Choroid plexus epithelial cell (primary cell): Measurements from ENCODE around the gene FGFRL1.

ENCODE experiments used
- DNase-seq: peaks from one replicate; pipeline ENCODE4 v3.0.0-alpha.2; 2010; ENCODE audit warnings: low read depth
- H3K4me3 ChIP-seq: 2 replicates; pipeline ENCODE4 v1.5.1; 2011; ENCODE audit warnings: low read depth, mild to moderate bottlenecking, control low read depth, low read length, moderate library complexity
- TF ChIP-seq, protein P1 (sequence below): conservative IDR thresholded peaks from 2 replicates; pipeline ENCODE4 v1.5.1; 2011; ENCODE audit warnings: low read depth, mild to moderate bottlenecking, control low read depth, inconsistent platforms, low read length, moderate library complexity

Gene FGFRL1

DNA sequence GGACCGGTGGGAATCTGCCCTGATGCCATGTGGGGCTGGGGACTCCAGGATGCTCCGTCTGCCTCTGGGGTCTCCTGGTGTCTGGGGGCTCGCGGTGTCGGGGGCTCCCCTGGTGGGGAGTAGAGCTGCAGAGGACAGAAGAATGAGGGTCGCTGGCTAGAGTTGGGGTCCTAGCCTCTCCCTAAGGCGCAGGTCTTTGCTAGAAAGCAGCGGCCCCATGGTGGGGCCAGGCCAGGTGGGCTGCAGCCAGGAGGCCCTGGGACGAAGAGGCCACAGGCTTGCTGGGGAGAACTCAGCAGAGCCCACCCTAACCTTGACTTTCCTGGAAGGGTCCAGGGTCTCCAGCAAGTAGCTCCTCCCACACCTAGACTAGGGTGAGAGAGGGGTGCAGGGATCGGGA, 21.4 kb downstream of the FGFRL1 start:
- H3K4me3 ChIP-seq: no peak overlapping the region
- TF ChIP-seq, protein P1, sequence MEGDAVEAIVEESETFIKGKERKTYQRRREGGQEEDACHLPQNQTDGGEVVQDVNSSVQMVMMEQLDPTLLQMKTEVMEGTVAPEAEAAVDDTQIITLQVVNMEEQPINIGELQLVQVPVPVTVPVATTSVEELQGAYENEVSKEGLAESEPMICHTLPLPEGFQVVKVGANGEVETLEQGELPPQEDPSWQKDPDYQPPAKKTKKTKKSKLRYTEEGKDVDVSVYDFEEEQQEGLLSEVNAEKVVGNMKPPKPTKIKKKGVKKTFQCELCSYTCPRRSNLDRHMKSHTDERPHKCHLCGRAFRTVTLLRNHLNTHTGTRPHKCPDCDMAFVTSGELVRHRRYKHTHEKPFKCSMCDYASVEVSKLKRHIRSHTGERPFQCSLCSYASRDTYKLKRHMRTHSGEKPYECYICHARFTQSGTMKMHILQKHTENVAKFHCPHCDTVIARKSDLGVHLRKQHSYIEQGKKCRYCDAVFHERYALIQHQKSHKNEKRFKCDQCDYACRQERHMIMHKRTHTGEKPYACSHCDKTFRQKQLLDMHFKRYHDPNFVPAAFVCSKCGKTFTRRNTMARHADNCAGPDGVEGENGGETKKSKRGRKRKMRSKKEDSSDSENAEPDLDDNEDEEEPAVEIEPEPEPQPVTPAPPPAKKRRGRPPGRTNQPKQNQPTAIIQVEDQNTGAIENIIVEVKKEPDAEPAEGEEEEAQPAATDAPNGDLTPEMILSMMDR: no peak
- no peak for DNase-seq

DNA sequence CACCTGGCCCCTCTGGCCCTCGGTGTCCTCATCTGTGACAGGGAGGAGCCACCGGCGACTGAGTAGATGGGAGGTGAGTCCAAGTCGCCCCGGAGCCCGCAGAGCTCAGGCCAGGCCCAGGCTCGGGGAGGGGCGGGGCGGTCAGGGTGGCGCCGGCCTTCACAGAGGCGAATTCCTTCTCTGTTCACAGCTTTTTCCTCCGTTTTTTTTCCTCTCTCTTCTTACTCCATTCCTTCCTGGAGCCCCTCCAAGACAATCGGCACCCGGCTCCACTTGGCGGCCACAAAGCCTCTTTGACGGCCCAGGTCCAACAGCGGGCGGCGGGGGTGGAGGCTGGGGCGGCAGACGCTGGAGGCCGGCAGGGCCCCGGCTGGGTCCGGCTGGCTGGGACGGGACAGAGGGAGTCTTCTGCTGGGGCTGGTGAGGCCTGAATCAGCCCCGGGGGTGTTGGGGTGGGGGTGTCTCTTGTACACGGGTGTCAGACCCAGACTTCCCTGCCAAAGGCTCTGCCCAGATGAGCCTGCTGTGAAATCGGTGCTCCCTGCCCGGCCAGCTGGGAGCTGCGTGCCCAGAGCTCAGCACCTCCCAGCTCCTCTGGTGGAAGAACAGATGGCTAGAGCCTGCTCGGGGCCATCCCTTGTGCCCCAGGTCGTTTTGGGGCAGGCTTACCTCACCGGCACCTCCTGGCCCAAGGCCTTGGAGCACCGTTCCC, 22.6 kb downstream of the FGFRL1 start:
- peak; percentile 41 for DNase-seq
- H3K4me3 ChIP-seq: no peak overlapping the region
- TF ChIP-seq, protein P1: no peak

DNA sequence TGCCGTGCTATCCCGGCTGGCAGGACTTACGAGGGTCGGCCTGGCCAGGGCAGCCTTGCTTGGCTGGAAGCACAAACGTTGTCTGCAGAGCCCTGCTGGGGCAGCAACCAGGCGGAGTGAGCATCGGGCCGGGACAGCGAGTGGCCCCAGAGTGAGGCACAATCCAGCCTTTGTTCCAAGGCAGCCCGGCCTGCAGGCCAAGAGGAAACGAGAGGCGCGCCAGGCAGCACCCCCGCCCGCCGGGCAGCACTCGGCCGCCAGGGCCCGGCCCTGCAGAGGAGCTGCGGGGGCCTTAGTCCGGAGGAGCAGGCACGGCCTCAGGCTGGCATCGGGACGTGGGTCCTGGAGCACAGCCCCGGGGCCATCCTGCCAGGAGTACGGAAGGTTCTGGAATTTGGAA, 24.1 kb downstream of the FGFRL1 start:
- no peak overlapping the region for H3K4me3 ChIP-seq
- TF ChIP-seq, protein P1: no peak
- DNase-seq: no peak

DNA sequence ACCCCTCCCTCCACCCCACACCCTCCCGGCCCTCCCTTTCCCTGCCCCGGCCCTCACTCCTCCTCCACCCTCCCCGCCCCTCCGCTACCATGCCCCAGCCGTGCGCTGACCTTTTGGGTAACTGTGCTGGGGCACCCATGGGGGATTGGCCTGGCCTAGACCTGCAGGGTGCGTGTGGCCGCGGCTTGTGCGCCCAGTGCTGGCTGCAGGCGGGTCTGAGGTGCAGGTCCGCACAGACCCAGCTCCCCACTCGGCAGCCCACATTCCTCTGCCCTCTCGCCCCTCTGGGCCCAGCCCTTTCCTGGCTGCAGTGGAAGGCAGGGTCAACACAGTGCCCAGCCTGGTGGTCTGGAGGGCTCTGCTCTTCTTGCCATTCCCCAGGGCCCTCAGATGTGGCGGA, 24.7 kb downstream of the FGFRL1 start:
- no peak overlapping the region for H3K4me3 ChIP-seq
- TF ChIP-seq, protein P1: no peak
- no peak for DNase-seq

DNA sequence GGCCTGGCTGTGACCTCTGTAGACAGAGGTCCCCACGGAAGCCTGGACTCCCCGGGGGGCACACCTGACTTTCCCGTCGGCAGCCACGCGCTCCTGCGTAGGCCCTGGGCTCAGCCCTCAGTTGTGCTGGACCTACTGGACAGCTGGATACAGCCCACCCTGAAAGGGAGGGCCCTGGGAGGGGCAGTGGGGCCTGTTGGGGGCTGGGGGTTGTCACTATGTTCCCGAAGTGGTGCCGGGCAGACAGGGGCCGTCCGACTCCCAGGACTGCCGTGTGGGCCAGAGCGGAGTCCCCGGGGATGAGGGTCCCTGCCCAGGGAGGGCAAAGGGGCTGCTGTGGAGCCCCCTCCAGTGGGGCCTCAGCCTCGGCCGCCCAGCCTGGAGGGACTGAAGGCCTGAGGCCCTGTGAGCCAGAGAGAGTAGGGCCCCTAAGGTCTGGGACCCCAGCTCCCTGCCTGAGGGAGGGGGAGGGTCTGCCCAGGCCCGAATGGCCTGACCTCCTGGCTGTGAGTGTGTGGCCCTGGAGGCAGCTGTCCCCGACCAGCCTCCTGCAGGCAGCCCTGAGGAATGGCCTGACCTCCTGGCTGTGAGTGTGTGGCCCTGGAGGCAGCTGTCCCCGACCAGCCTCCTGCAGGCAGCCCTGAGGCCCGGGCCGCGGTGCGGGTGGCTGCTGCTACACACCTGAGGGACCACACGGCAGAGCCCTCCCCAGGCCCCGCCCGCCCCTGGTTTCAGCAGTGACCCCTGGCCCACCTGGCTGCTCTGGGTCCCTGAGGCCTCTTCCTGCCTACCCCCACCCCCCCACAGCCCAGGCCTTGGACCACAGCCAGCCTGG, 25.8 kb downstream of the FGFRL1 start:
- no peak overlapping the region for H3K4me3 ChIP-seq
- DNase-seq: no peak
- TF ChIP-seq, protein P1: no peak

DNA sequence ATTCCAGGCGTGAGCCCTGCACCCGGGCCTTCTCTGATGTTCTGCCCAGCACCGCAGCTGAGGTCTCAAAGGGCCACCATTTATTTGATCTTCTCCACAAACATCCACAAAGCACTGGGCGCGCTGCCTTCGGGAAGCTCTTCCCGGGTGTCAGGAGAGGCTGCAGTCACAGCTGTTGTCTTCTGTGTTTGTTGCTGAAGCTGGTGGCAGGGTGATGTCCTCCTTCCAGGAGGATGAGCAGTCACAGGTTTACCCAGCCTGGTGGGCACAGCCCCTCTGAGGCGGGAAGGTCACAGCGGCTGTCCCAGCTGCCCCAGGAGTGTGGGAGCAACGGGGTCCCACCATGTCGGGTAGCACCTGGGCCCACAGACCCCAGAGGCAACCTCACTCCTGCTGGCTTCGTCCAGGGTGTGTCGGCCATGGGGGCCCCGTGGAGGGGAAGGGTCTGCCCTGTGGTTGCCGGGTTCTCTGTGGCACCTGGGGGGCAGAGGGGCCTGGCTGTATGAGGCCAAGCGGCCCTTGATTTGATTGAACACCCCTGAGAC, 27.6 kb downstream of the FGFRL1 start:
- TF ChIP-seq, protein P1: no peak
- H3K4me3 ChIP-seq: no peak overlapping the region
- DNase-seq: no peak
